GM12873 (cell line): ENCODE measurements around the gene ZFR2.

Experiments
- TF ChIP-seq, protein P1 (sequence below): IDR thresholded peaks from 2 replicates; pipeline ENCODE4 v1.5.1; 2012; ENCODE audit warnings: low read depth, mild to moderate bottlenecking, moderate library complexity, low read length, control low read depth; ENCODE audit not compliant: insufficient read depth; ENCODE audit errors: missing control alignments

Gene ZFR2

DNA sequence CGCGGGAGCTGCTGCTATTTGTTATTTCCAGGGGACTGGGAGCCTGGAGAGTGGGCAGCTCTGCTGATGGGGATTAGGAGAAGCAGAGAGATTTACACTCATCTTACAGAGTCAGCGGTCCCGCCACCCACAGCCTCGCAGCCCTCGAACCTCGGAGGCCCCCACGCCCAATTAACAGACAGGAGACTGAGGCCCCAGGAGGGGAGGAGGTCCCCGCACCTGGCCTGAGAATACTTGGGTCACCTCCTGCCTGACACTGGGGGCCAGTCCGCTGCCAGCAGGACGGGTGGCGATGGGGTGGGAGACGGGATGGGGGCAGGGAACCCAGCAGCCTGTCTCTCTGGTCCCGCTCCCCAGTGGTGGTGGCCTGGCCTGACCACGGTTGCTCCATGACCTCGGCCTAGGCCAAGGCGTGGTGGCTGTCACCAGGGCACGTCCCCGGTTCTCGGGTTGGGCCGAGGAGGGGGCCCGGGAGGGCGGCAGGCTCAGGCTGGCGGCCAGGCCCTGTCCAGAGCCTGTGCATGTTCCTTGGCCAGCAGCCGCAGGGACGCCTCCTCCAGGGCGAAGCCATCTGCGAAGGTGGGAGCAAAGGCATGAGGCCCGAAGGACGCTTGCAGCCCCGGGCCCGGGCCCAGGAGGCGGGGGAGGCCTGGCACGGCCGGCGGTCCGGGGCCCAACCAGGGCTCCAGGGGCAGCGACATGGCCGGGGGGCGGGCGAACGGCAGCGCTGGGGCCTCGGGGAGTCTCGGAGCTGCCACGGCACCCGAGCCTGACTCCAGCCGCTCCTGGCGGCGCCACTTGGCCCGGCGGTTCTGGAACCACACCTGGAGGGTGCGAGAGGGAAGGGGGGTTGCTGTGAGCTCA lies 98.5 kb downstream of the ZFR2 start:
- TF ChIP-seq, protein P1, sequence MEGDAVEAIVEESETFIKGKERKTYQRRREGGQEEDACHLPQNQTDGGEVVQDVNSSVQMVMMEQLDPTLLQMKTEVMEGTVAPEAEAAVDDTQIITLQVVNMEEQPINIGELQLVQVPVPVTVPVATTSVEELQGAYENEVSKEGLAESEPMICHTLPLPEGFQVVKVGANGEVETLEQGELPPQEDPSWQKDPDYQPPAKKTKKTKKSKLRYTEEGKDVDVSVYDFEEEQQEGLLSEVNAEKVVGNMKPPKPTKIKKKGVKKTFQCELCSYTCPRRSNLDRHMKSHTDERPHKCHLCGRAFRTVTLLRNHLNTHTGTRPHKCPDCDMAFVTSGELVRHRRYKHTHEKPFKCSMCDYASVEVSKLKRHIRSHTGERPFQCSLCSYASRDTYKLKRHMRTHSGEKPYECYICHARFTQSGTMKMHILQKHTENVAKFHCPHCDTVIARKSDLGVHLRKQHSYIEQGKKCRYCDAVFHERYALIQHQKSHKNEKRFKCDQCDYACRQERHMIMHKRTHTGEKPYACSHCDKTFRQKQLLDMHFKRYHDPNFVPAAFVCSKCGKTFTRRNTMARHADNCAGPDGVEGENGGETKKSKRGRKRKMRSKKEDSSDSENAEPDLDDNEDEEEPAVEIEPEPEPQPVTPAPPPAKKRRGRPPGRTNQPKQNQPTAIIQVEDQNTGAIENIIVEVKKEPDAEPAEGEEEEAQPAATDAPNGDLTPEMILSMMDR, result no peak

DNA sequence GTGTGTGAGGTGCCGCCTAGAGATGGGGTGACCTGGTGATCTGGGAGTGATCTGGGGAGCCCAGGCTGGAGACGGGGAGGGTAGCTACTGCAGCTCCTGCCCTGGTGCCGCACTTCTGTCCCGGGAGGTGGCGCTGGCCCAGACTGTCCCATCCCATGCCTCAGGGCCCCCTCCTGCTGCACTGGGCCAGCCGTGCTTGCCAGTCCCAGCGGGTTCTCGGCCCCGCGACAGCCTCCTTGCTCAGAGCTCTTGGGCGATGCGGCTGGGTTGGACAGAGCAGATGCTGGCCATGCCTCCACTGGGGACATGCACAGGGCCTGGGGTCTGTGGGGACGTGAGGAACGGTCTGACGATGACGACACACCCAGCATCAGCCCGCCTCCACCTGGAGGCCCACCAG lies 99.3 kb downstream of the ZFR2 start:
- TF ChIP-seq, protein P1, result no peak

DNA sequence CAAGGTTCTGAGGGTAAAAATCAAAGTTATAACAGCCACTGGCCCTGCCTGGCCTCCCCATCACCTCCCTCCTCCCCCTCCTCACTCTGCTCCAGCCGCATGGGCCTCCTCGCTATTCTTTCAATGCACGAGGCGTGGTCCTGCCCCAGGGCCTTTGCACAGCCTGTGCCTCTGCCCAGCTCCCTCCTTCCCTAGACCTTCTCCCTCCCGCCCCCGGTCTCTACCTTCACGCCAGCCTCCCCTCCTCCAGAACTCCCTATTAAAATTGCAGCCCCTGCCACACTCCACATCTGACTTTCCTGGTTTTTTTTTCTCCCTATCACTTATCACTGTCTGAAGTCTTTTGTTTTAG lies 100.1 kb downstream of the ZFR2 start:
- TF ChIP-seq, protein P1, result no peak

DNA sequence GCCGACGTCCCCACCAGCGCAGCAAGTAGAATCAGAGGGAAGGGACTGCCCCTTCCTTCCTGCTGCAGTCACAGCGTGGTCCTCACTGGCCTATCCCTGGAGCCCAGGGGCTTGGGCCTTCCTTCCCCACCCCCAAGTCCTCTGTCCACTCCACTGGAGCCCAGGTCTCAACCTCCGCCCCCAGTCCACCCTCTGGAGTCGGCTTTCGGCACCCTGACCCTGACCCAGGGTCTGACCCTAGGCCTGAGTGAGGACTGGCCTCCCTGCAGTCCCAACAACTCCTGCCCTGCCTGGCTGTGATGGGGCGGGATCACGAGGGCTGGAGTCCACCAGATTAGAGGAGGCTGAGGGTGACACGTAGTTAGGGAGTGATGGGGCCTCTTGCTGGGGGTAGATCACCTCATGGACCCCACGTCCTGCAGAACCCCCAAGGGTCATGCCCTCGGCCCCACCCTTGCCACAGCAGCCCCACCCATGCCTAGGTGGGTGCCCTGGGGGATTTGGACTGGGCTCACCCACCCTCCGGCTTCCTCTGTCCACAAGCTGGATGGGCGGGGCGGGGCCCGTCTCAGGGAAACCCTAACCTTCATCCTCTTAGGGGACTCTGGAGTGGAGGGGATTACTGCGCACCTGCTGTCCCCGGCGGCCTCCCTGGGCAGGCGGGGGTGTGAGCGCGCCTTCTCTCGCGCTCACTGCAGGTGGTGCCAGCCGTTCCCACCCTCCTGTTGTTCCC lies 100.7 kb downstream of the ZFR2 start:
- TF ChIP-seq, protein P1, result no peak

- TF ChIP-seq, protein P1, result no peak
Measured at GRCh38 chr19:3767050-3767449, 101.8 kb downstream of the ZFR2 start.

GRCh38 chr19:3766520-3766919 lies 102.3 kb downstream of the ZFR2 start:
- TF ChIP-seq, protein P1, result no peak

DNA sequence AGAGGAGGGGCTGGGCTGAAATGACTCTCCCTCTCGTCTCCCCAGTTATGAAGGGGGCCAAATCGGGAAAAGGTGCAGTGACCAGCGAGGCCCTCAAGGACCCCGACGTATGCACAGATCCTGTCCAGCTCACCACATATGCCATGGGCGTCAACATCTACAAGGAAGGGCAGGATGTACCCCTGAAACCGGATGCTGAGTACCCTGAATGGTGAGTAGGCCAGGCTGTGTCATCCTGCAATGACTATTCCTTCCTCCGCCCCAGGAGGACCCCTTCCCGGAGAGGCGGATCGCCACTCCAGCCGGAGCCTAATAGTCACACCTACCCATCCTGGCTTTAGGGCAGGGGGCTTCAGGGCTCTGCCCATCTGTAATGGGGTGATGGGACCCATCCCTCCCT lies 103.7 kb downstream of the ZFR2 start:
- TF ChIP-seq, protein P1, result no peak
